Choroid plexus epithelial cell (primary cell): ENCODE data around the gene ATXN1.
A peak's percentile ranks its signal among the peaks of the same experiment; 100 is the strongest.

Experiments used
- DNase-seq: peaks from one replicate; pipeline ENCODE4 v3.0.0-alpha.2; 2010; ENCODE audit warnings: low read depth
- H3K4me3 ChIP-seq: 2 replicates; pipeline ENCODE4 v1.5.1; 2011; ENCODE audit warnings: low read depth, mild to moderate bottlenecking, control low read depth, low read length, moderate library complexity
- CTCF ChIP-seq: conservative IDR thresholded peaks from 2 replicates; pipeline ENCODE4 v1.5.1; 2011; ENCODE audit warnings: low read depth, mild to moderate bottlenecking, control low read depth, inconsistent platforms, low read length, moderate library complexity

ATXN1 gene

GRCh38 chr6:16318953-16319720 lies 442.1 kb downstream of the ATXN1 start:
- no peak for DNase-seq
- TF ChIP-seq CTCF: no peak
- no peak overlapping the region for H3K4me3 ChIP-seq

- peak; percentile 74 for DNase-seq
- H3K4me3 ChIP-seq: no peak overlapping the region
- TF ChIP-seq CTCF: no peak
These were observed 442.7 kb downstream of the ATXN1 start for GRCh38 chr6:16318538-16318937.

GRCh38 chr6:16316741-16317251 lies 444.5 kb downstream of the ATXN1 start:
- peak; percentile 48 for DNase-seq
- TF ChIP-seq CTCF: peak; percentile 79
- H3K4me3 ChIP-seq: peak overlapping the region; percentile 11

GRCh38 chr6:16314296-16314695 lies 447.0 kb downstream of the ATXN1 start:
- TF ChIP-seq CTCF: no peak
- no peak overlapping the region for H3K4me3 ChIP-seq
- DNase-seq: no peak

- no peak for TF ChIP-seq CTCF
- no peak for DNase-seq
- H3K4me3 ChIP-seq: no peak overlapping the region
These were observed 447.5 kb downstream of the ATXN1 start for GRCh38 chr6:16313732-16314131.

GRCh38 chr6:16311763-16312162 lies 449.5 kb downstream of the ATXN1 start:
- TF ChIP-seq CTCF: no peak
- DNase-seq: no peak
- H3K4me3 ChIP-seq: no peak overlapping the region

GRCh38 chr6:16306334-16306733 lies 454.9 kb downstream of the ATXN1 start:
- DNase-seq: no peak
- H3K4me3 ChIP-seq: no peak overlapping the region
- TF ChIP-seq CTCF: no peak
